ENCODE data around the gene ANKS1B.

DNA sequence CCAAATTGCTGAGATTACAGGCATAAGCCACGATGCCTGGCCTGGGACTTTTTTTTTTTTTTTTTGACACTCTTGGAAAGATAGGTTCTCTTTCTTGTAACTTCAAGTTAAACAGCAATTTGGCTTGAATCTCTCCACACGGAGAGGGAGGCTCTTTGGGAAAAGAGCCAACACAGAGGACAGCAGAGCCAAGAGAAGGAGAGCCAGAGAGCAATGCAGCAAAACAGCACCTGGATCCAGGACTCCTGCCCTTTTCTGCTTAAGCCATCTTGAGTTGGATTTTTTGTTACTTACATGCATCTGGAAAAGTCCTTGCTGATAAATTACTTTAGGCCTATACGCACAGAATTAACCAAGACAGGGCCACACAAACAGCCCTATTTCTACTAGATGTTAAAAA is 1162.9 kb downstream of the ANKS1B start:
- TF ChIP-seq, protein P1, sequence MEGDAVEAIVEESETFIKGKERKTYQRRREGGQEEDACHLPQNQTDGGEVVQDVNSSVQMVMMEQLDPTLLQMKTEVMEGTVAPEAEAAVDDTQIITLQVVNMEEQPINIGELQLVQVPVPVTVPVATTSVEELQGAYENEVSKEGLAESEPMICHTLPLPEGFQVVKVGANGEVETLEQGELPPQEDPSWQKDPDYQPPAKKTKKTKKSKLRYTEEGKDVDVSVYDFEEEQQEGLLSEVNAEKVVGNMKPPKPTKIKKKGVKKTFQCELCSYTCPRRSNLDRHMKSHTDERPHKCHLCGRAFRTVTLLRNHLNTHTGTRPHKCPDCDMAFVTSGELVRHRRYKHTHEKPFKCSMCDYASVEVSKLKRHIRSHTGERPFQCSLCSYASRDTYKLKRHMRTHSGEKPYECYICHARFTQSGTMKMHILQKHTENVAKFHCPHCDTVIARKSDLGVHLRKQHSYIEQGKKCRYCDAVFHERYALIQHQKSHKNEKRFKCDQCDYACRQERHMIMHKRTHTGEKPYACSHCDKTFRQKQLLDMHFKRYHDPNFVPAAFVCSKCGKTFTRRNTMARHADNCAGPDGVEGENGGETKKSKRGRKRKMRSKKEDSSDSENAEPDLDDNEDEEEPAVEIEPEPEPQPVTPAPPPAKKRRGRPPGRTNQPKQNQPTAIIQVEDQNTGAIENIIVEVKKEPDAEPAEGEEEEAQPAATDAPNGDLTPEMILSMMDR (IDR thresholded peaks at IDR 0.05) = no peak
- no peak for TF ChIP-seq POLR2A (IDR thresholded peaks at IDR 0.05)
